Left ventricle myocardium inferior (tissue), 1 donor: ENCODE data around the gene CFDP1. TPM values are rescaled to one million over a fixed set of nuclear protein-coding genes. Genes with fewer than 3 reads are reported as not detected.
A peak's percentile ranks its signal among the peaks of the same experiment; 100 is the strongest.

Experiments used
- DNase-seq: peaks from one replicate; pipeline ENCODE4 v3.0.0-alpha.2; 2020
- H3K27ac ChIP-seq: fragments of 200-600 bp; replicated peaks from 2 replicates; pipeline ENCODE4 v1.8.0; 2021
- H3K27me3 ChIP-seq: fragments of 200-600 bp; 2 replicates; pipeline ENCODE4 v1.8.0; 2021; ENCODE audit warnings: low read depth
- H3K36me3 ChIP-seq: fragments of 200-600 bp; 2 replicates; pipeline ENCODE4 v1.8.0; 2021
- H3K4me1 ChIP-seq: fragments of 200-600 bp; 2 replicates; pipeline ENCODE4 v1.8.0; 2021
- H3K4me3 ChIP-seq: fragments of 200-600 bp; 2 replicates; pipeline ENCODE4 v1.8.0; 2021; ENCODE audit warnings: mild to moderate bottlenecking, moderate library complexity
- H3K9me3 ChIP-seq: fragments of 200-600 bp; replicated peaks from 2 replicates; pipeline ENCODE4 v1.8.0; 2021
- CTCF ChIP-seq: fragments of 200-600 bp; IDR thresholded peaks from 2 replicates; pipeline ENCODE4 v1.8.0; 2021; ENCODE audit warnings: antibody characterized with exemption, mild to moderate bottlenecking, borderline replicate concordance
- intact Hi-C: fragments of 100-400 bp; cut with micrococcal nuclease; formaldehyde crosslinking; loops from one replicate; pipeline ENCODE4 v1.11.0; 2022
- total RNA-seq: library from RNA; stranded (reverse); fragmentation: NEBNext Ultra II Directional; extraction: Animal tissue kit (Norgen Biotek cat#: 25700); gene quantifications from one replicate; pipeline ENCODE4 v1.2.1, GENCODE V29; 2021
- donor health status: DM: no; HTN: yes; CAD: no; lungs with severe emphysema.

Gene CFDP1
- total RNA-seq, 1 donor from 2014 or later, result 24.9 TPM

- Histone ChIP-seq H3K4me3 (peak within 1 kb of the TSS; percentile 97), H3K4me1 (peaks cover 97% of the 10 kb centered on the region), H3K27me3 (no peaks in the 10 kb centered on the region), H3K27ac (peak within 1 kb of the TSS; percentile 98), H3K9me3 (no peaks in the 10 kb centered on the region), H3K36me3 (no peaks in the 10 kb centered on the region)
- TF ChIP-seq CTCF, result peak; percentile 39
- DNase-seq, result peak; percentile 92
- intact Hi-C loops, result no loop called here
These were observed 181.8 kb downstream of the CFDP1 start, which contains the start of gene BCAR1 for GRCh38 chr16:75251280-75252048. Gene BCAR1 (minus strand): TSS chr16:75251624. CDS start chr16:75251482, 142 bp downstream.

GRCh38 chr16:75250809-75251279 lies 182.5 kb downstream of the CFDP1 start:
- Histone ChIP-seq H3K27ac (peak overlapping the region; percentile 98), H3K36me3 (no peaks in the 10 kb centered on the region), H3K9me3 (no peaks in the 10 kb centered on the region), H3K4me3 (peak overlapping the region; percentile 97), H3K27me3 (no peaks in the 10 kb centered on the region), H3K4me1 (peaks cover 97% of the 10 kb centered on the region)
- intact Hi-C loops, result no loop called here
- peak; percentile 31 for DNase-seq
- no peak for TF ChIP-seq CTCF

GRCh38 chr16:75250089-75250808 lies 183.1 kb downstream of the CFDP1 start:
- H3K27ac ChIP-seq, result peak overlapping the region; percentile 98
- DNase-seq, result peak; percentile 63
- peaks cover 97% of the 10 kb centered on the region for H3K4me1 ChIP-seq
- H3K9me3 ChIP-seq, result no peaks in the 10 kb centered on the region
- intact Hi-C loops, result no loop called here
- H3K36me3 ChIP-seq, result no peaks in the 10 kb centered on the region
- no peak for TF ChIP-seq CTCF
- peak overlapping the region; percentile 97 for H3K4me3 ChIP-seq
- H3K27me3 ChIP-seq, result no peaks in the 10 kb centered on the region

GRCh38 chr16:75249441-75249840 lies 183.9 kb downstream of the CFDP1 start:
- Histone ChIP-seq H3K4me3 (peak overlapping the region; percentile 97), H3K27me3 (no peaks in the 10 kb centered on the region), H3K4me1 (peaks cover 97% of the 10 kb centered on the region), H3K27ac (peak overlapping the region; percentile 98), H3K9me3 (no peaks in the 10 kb centered on the region), H3K36me3 (no peaks in the 10 kb centered on the region)
- DNase-seq, result no peak
- intact Hi-C loops, result no loop called here
- TF ChIP-seq CTCF, result no peak

- intact Hi-C loops, result no loop called here
- H3K4me3 ChIP-seq, result peak overlapping the region; percentile 97
These were observed 184.5 kb downstream of the CFDP1 start for GRCh38 chr16:75248536-75249380.

More at GRCh38 chr16:75248536-75249380, 184.5 kb downstream of the CFDP1 start:
- no peaks in the 10 kb centered on the region for H3K27me3 ChIP-seq
- no peak for TF ChIP-seq CTCF
- no peak for DNase-seq
- peaks cover 97% of the 10 kb centered on the region for H3K4me1 ChIP-seq
- H3K36me3 ChIP-seq, result no peaks in the 10 kb centered on the region
- no peaks in the 10 kb centered on the region for H3K9me3 ChIP-seq
- peak overlapping the region; percentile 98 for H3K27ac ChIP-seq
